Mucosa of stomach (tissue), 1 donor: ENCODE results near the gene DHRS7B.
"Not testable (repeated sequence)": the region's sequence is repeated elsewhere in the genome, so short reads cannot be mapped to it uniquely, and the experiment has no call there.

ENCODE experiments used
- H3K27me3 ChIP-seq: one replicate; pipeline ENCODE4 v1.7.0; 2013; ENCODE audit warnings: mild to moderate bottlenecking, low read length; ENCODE audit not compliant: control insufficient read depth, insufficient read depth
- H3K36me3 ChIP-seq: one replicate; pipeline ENCODE4 v1.7.0; 2013; ENCODE audit warnings: low read length; ENCODE audit not compliant: control insufficient read depth, insufficient read depth
- H3K4me1 ChIP-seq: one replicate; pipeline ENCODE4 v1.7.0; 2013; ENCODE audit warnings: mild to moderate bottlenecking, low read length; ENCODE audit not compliant: control insufficient read depth, insufficient read depth
- H3K4me3 ChIP-seq: one replicate; pipeline ENCODE4 v1.7.0; 2013; ENCODE audit warnings: low read length
- H3K9ac ChIP-seq: one replicate; pipeline ENCODE4 v1.7.0; 2013; ENCODE audit warnings: mild to moderate bottlenecking, low read length, moderate library complexity
- H3K9me3 ChIP-seq: one replicate; pipeline ENCODE4 v1.7.0; 2013; ENCODE audit warnings: mild to moderate bottlenecking, low read length, moderate library complexity; ENCODE audit not compliant: control insufficient read depth
- donor health status: Pancreatic carcinoma.

DHRS7B gene, protein sequence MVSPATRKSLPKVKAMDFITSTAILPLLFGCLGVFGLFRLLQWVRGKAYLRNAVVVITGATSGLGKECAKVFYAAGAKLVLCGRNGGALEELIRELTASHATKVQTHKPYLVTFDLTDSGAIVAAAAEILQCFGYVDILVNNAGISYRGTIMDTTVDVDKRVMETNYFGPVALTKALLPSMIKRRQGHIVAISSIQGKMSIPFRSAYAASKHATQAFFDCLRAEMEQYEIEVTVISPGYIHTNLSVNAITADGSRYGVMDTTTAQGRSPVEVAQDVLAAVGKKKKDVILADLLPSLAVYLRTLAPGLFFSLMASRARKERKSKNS

DNA sequence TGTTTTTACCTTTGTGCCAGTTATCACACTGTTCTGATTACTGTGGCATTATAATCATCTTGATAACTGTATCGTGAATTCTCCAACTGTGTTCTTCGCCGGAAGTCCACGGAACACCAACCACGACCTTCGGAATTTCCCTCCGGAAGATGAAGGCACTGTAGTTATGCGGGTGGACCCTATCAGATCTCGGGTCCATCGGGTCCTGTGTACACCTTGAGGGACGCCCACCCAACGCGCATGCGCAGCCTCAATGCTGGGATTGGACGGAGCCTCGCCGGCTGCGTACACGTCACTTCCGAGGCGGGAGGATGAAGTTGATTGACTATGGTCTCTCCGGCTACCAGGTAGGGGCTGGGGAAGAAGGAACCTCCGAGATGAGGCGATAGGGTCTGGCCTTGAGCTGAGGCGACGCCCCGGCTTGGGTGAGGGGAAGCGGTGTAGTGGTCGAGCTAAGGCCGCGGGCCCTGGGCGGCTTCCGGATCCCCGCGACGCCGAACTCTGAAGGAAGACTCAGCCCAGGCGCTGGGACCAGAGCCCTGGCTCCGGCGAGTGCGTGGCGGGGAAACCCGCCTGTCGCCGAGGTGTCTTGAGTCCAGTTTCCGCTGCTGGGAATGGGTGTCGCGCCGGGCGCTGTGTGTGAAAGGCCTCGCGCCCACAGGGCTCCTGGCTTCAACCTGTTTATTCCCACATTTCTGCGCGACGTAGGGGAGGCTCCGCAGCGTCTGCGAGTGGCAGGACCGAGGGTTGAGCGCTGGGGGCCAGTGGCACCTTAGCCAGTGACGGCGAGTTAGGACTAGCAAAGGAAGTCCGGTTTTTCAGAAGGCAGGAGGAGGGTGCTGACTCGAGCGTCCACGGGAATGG, at the start of gene DHRS7B:
Gene DHRS7B, plus strand, starts transcription at position 320 of the 864 bp plus-strand sequence. Its CDS starts 8 bp downstream, at position 328.
- H3K27me3 ChIP-seq, result peaks cover 11% of the 10 kb centered on the region
- H3K4me3 ChIP-seq, result peak within 1 kb of the TSS; percentile 56
- no peaks in the 10 kb centered on the region for H3K9me3 ChIP-seq
- H3K9ac ChIP-seq, result peak within 1 kb of the TSS; percentile 80
- H3K4me1 ChIP-seq, result peaks cover 7% of the 10 kb centered on the region
- no peaks in the 10 kb centered on the region for H3K36me3 ChIP-seq

DNA sequence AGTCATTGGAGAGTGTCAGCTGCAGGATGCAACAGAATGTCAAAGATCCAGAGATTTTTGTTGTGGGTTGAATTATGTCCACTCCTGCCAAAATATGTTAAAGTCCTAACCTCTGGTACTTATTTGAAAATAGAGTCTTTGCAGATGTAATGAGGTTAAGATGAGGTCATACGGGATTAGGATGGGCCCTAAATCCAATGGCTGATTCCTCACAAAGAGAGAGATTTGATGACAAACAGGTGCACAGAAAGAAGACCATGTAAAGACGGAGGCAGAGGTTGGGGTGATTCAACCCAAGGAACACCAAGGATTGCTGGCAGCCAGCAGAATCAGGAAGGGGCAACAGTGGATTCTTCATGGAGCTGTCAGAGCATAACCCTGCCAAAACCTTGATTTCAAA, 49.5 kb upstream of the DHRS7B start:
- H3K4me1 ChIP-seq, result no peaks in the 10 kb centered on the region
- H3K9me3 ChIP-seq, result no peaks in the 10 kb centered on the region
- no peaks in the 10 kb centered on the region for H3K27me3 ChIP-seq
- H3K9ac ChIP-seq, result no peak overlapping the region
- H3K4me3 ChIP-seq, result no peak overlapping the region
- H3K36me3 ChIP-seq, result no peaks in the 10 kb centered on the region

DNA sequence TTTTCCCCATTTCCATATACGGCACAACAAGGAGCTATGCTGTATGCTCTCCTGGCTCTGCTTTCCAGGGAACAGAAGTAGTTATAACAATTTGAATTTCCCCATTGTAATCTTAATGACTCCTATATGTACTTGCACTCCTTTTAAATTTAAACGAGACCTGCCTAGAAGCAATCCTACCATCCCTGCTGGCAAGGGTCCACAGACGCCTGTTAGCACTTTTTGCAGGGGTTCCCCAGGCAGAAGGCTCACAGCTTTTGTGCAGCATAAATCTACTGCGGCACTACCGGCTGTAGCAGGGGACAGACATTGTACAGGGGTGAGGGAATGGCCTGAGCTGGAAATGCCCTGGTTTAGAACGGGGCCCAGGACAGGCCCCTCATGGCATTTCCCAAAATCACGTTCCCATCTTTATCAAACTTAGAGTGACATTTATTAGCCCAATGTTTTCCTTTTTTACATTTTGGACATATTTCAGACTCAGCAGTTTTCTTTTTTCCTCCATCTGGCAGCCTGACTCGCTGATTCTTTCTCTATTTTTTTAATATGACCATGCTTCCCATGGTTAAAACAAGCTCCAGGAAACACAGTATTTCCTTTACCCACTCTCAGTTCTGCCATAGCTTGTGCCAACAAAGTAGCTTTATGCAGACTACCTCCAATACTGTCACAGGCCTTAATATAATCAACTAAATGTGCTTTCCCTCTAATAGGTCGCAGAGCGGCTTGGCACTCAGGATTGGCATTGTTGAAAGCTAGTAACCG, 48.6 kb upstream of the DHRS7B start:
- no peaks in the 10 kb centered on the region for H3K4me1 ChIP-seq
- H3K4me3 ChIP-seq, result no peak overlapping the region
- no peaks in the 10 kb centered on the region for H3K9me3 ChIP-seq
- H3K27me3 ChIP-seq, result no peaks in the 10 kb centered on the region
- H3K36me3 ChIP-seq, result no peaks in the 10 kb centered on the region
- H3K9ac ChIP-seq, result no peak overlapping the region

DNA sequence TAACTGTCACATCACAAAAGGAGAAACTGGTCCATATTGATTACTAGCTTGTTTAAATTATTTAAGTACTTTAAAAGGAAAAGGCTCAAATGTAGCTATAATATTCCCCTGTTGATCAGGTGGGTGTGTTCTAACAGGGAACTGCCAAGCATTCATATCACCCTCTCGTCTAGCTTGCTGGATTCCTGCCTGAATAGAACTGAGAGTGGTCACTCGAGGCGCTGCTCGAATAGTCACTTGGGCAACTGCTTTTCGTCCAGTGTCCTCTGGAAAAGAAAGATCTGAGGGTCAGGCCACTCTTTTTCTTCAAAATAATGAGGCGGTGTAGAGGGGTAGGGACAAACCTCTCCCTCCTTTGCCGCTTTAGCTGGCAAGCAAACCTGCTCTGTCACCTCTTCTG, 47.6 kb upstream of the DHRS7B start:
- no peaks in the 10 kb centered on the region for H3K9me3 ChIP-seq
- H3K27me3 ChIP-seq, result no peaks in the 10 kb centered on the region
- H3K9ac ChIP-seq, result no peak overlapping the region
- H3K4me3 ChIP-seq, result no peak overlapping the region
- H3K36me3 ChIP-seq, result no peaks in the 10 kb centered on the region
- H3K4me1 ChIP-seq, result no peaks in the 10 kb centered on the region

DNA sequence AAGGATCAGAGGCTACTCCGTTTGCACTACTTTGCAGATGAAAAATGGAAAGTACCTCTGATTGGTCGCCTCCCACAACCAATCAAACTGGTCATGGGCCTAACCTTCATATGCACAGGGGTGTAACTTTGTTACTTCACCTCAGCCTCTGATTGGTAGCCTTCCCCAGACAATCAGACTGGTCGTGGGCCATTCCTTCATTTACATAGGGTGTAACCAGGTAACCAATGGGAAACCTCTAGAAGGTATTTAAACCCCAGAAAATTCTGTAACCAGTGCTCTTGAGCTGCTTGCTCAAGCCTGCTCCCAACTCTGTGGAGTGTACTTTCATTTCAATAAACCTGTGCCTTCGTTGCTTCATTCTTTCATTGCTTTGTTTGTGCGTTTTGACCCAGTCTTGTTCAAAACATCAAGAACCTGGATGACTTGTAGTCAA, 44.7 kb upstream of the DHRS7B start:
- Histone ChIP-seq H3K4me1 (no peaks in the 10 kb centered on the region), H3K9ac (no peak overlapping the region), H3K36me3 (no peaks in the 10 kb centered on the region), H3K4me3 (no peak overlapping the region), H3K9me3 (no peaks in the 10 kb centered on the region), H3K27me3 (no peaks in the 10 kb centered on the region)

DNA sequence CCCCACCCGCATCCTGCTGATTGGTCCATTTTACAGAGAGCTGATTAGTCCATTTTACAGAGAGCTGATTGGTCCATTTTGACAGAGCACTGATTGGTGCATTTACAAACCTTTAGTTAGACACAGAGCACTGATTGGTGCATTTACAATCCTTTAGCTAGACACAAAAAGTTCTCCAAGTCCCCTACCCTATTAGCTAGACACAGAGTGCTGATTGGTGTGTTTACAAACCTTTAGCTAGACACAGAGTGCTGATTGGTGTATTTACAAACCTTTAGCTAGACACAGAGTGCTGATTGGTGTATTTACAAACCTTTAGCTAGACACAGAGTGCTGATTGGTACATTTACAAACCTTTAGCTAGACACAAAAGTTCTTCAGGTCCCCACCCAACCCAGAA, 41.5 kb upstream of the DHRS7B start:
- H3K4me3 ChIP-seq, H3K36me3 ChIP-seq, H3K27me3 ChIP-seq, H3K9ac ChIP-seq, H3K9me3 ChIP-seq, H3K4me1 ChIP-seq: not testable (repeated sequence)

DNA sequence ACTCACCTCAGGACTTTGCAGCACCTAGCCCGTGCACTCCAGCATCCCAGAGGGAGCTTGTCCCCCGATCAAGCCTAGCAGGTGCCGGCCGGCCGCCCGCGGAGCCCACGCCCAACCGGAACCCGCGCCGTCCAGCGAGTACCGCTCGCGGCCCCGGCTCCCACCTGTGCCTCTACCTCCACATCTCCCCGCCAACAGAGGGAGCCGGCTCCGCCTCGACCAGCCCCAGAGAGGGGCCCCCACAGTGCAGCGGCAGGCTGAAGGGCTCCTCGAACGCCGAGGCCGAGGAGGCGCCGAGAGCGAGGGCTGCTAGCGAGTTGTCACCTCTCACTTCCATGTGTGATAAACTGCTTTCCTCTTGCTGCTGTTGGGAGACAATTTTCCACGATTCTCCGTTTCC, 41.1 kb upstream of the DHRS7B start:
- Histone ChIP-seq H3K9me3 (no peaks in the 10 kb centered on the region), H3K27me3 (no peaks in the 10 kb centered on the region), H3K9ac (no peak overlapping the region), H3K36me3 (no peaks in the 10 kb centered on the region), H3K4me3 (no peak overlapping the region), H3K4me1 (no peaks in the 10 kb centered on the region)

DNA sequence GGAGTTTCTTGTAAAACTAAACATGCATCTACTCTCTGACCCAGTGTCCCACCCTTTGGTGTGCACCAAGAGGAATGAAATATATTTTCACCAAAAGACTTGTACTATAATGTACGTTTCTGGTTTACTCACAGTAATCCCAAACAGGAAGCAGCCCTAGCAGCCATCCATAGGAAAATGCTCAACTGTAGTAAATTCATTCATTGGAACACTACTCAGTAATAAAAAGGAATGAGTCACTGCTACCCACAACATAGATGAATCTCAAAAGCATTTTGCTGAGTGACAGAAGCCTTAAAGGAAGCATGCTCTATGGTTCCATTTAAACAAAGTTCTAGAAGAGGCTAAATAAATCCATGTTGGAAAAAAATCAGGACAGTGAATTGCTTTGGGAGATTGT, 37.6 kb upstream of the DHRS7B start:
- Histone ChIP-seq H3K27me3 (no peaks in the 10 kb centered on the region), H3K9me3 (no peaks in the 10 kb centered on the region), H3K4me3 (no peak overlapping the region), H3K4me1 (peaks cover 1% of the 10 kb centered on the region), H3K9ac (no peak overlapping the region), H3K36me3 (no peaks in the 10 kb centered on the region)

DNA sequence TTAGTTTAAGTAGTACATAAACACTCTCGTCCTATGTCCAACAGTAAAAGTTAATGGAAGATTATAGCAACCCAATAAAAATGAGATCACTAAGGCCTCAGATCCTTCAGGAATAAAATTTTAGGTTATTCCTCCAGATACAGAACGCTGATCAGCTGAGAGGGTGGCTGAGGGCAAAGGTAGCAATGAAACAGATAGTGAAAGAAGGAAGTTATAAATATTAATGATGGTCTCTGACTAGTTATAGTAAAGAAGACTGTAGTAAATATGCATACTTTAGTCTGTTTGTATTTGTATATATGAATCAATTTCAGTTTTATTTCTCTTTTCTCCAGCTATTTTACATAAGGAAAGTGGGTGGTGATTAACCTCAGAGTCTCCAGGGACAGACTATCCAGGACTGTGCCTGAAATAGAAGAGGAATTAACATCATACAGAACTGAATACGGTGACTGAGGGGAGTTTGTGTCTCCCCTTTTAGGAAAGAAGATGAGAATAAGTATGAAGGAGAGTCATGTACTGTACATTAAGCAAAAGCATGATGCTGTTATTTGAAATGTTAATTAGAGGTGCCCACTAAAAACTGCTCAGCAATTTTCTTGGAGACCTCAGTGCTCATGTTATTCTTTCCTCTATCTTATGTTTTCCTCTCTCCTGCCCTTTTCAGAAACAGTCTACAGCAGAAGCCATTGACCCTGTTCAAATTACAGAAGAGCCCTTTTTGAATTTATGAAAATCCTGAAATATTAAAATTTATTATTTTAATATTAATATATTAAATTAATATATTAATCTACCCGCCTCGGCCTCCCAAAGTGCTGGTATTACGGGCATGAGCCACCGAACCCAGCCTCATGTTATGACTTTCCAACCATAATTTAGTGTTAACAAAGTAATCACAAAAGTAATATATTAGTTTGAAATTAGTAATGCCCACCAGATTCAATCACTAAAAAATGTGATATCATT, 36.5 kb upstream of the DHRS7B start:
- Histone ChIP-seq H3K36me3 (no peaks in the 10 kb centered on the region), H3K4me1 (peaks cover 5% of the 10 kb centered on the region), H3K27me3 (no peaks in the 10 kb centered on the region), H3K9me3 (no peaks in the 10 kb centered on the region), H3K9ac (no peak overlapping the region), H3K4me3 (no peak overlapping the region)

DNA sequence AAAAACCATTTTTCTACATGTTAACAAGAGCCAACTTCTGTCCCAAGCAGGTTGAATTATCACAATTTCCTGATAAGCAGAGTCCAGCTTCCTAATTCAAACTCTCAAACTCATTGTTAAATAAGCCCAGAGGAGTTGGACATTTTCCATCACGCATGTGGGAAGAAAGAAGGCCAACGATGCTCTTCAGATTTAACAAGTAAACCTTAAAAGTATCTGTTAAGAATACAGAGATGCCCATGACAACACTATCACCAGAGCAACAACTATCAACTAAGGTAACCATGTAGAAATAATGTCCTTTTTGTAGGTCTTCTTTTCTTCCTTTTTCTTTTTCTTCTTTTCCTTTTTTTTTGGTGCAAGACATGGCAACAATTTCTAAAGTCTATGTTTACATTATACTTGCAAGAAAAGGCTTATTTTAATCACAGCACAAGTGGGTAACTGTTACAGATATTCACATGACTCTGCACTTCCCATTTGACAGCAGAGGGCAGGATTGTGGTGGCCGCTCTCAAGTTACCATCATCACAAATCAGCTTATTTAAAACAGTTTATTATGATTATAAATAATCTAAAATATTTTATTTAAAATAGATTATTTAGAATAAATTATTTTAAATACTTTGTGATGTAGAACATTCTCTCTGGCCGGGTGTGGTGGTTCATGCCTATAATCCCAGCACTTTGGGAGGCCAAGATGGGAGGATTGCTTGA, 35.7 kb upstream of the DHRS7B start:
- Histone ChIP-seq H3K9me3 (no peaks in the 10 kb centered on the region), H3K4me1 (peaks cover 5% of the 10 kb centered on the region), H3K4me3 (no peak overlapping the region), H3K9ac (no peak overlapping the region), H3K27me3 (no peaks in the 10 kb centered on the region), H3K36me3 (no peaks in the 10 kb centered on the region)

DNA sequence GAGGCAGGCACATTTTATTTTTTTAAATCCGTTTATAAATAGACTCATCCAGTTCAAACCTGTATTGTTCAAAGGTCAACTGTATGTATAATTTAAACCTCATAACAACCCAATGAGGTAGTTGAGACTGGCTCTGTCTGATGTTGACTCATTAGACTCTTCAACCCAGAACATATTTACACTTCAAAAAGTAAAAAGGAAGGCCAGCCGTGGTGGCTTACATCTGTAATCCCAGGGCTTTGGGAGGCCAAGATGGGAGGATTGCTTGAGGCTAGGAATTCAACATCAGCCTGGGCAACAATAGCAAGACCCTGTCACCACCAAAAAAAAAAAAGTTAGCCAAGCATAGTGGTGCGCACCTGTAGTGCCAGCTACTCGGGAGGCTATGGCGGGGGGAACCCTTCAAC, 32.5 kb upstream of the DHRS7B start:
- no peaks in the 10 kb centered on the region for H3K27me3 ChIP-seq
- H3K9me3 ChIP-seq, result no peaks in the 10 kb centered on the region
- H3K36me3 ChIP-seq, result no peaks in the 10 kb centered on the region
- peaks cover 5% of the 10 kb centered on the region for H3K4me1 ChIP-seq
- H3K9ac ChIP-seq, result no peak overlapping the region
- H3K4me3 ChIP-seq, result no peak overlapping the region
